Measurements from ENCODE around the gene EGR4.

EGR4 gene

DNA sequence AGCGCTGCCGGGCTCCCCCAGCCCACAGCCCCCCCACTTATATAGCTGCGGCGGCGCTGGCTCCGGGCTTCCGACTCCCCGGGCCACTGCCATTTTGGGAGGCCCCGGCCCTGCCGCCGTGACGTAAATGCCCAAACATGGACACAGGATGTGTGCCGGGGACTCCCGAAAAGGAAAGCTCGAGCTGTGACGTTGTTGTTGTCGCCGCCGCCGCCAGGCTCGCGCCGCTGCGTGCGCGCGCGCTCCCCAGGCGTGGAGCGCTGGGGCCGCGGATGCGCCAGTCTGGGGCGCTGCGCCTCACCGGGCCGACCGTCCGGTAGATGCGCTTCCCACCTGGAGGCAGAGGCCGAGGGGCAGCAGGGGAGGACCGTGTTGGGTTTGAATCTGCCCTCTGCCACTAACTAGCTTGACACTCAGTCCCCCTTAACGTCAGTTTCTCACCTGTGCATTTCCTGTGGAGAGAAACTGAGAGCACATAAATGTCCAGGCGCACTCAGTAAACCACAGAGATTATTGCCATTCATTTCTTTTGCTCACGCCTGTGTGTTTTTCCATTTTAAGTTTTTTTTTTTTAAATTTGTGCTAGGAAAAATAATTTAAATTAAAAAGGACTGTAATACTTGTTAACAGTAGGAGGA, at the start of gene EGR4:
TSS of gene EGR4 (minus strand) at position 15 of the 638 bp plus-strand sequence. CDS start 231 bp downstream, outside the sequence.
- no peak for DNase-seq

DNA sequence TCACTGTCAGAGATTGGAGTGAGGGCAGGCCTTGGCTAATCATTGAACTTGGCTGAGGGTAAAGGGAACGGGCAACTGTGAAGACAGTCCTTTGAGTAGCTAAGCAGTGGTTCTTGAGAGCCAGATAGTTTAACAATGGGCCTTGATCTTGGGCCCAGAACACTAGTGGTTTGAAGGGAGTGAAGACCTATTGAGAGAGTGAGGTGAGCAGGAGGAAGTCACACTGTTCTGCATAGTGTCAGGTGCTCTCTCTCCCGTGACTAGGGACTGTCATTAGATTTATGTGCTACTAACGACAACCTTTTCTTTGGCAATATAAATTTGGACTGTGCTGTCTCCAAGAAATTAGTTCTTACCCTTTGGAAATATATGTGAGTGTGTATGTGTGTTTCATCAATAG, 47.7 kb upstream of the EGR4 start:
- DNase-seq, result no peak

DNA sequence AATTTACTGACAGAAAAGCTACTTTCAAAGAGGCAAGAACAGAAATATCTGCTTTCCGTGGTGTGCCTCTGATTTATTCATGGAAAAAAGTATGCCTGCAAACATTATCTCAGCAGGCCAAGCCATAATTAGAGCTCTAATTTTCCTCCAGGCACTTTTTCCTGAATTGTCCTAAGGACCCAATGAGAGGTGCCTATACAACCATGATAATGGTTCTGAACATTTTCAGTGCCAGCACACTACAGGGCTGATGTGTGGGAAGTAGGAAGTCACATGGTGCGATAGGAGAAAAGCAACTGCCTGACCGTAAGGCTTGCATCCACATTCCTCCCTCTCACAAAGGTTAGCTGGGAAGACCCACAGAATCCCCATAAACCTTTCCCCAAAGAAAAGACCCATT, 45.9 kb upstream of the EGR4 start:
- no peak for DNase-seq

DNA sequence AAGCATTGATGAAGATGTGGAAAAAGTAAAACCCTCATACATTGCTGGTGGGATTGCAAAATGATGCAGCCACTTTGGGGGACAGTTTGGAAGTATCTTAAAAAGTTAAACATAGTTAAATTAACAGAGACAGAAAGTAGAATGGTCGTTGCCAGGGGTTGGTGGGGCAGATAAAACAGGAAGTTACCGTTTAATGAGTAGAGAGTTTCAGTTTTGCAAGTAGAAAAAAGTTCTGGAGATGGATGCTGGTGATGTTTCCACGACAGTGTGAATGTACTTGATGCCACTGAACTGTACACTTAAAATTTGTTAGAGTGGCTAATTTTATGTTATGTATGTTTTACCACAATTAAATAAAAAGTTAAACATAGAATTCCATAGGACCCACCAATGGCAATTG, 44.5 kb upstream of the EGR4 start:
- no peak for DNase-seq

DNA sequence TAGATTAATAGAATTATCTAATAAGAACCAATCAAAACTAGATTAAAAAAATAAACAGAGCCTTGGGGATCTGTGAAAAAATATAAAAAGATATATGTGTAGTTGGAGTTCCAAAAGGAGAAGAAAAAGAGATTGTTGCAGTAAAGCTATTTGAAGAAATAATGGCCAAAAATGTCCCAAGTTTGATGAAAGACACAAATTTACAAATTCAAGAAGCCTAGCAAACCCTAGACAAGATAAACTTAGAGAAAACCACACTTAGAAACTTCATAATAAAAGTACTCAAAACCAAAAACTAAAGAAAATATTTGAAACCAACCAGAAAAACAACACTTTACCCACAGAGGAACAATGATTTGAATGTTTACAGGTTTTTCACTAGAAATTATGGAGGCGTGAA, 41.3 kb upstream of the EGR4 start:
- DNase-seq, result no peak

DNA sequence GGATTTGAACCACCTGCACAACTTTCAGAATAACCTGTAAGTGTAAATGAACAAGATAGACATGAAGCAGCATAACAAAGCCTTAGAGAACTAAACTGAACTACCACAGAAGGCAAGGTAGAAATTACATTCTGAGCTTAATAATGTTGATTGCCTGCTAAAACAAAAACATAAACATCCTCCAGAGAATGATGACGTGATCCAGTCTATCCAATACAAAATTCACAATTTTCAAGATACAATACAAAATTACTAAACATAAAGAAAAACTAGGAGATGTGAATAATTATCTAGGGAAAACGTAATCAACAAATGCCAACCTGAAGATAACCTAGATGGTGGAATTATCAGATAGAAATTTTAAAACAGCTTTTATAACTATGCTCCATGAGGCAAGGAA, 40.7 kb upstream of the EGR4 start:
- no peak for DNase-seq

DNA sequence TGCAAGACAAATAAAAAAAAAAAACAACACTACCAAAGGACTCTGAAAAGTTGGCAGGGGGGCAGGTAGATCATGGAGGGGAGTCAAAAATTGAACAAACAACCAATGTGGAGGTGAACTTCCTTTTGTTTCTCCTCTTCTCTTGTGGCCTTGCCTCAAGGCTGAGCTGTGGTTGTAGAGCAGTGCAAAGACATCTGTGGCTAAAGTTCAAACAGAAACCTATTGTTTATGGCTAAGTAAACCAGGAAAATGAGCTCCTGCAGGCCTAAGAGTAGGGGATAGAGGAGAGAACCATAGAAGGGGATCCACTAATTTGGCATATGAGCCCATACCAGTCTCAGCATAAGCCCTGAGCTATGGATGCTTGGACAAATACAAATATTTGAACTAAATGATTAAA, 40.2 kb upstream of the EGR4 start:
- DNase-seq, result no peak

DNA sequence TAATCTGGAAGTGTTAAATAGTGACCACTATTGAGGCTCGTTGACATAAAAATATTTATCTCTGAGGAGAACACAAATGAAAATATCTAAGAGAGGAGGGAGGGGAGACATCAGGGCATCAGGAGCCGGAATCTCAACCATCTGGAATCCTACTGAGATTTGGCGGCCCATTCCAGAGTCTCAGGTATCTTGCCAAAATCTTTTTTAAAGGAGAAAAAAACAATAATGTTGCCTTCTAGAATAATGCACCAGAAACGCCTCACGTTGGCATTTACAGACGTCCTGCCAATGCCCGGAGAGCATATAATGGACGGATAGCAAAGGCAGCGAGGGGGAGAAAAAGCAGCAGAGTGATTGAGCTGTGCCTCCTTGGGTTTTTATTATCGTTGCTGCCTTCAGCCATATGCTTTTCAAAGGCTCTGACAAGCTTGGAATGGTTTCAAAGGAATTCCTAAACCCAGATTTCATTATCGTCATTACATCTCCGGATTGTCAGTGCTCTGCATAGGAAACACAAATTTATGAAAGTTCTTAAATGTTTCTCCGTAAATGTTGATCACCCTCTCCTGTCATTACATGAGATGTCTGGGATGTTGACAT, 30.9 kb upstream of the EGR4 start:
- no peak for DNase-seq

DNA sequence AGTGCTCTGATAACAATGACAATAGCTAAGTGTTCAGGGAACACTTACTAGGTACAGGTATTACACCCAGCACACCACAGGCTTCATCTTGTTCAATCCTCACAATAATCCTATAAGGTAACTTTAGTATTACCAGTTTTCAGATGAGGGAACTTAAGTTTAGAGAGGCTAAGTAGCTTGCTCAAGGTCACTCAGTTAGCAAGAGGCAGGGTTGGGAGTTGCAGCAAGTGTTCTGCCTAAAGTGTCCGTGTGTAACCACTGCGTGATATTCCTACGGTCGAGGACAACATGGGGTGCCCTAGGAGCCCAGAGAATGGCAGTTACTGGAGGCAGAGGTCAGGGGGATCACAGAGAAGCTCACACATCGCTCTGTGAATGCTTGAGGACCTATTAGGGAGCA, 30.2 kb upstream of the EGR4 start:
- DNase-seq, result no peak

DNA sequence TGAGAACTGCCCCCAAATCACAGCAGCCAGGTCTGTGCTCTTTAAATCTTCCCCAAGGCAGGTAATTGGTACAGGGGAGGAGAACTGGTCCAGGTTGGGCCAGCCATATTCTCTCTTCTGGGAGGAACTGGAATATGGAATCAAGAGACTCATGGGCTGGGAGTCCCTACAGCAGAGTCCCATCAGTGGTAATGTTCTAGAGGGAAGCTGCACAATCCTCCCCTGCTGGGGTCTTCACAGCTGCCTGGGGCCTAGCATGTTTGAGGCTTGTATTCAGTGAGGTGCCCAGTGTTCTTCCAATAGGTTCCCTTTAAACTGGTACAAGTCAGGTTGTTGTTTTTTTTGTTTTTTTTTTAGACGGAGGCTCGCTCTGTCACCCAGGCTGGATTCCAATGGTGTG, 21.1 kb upstream of the EGR4 start:
- DNase-seq, result no peak

DNA sequence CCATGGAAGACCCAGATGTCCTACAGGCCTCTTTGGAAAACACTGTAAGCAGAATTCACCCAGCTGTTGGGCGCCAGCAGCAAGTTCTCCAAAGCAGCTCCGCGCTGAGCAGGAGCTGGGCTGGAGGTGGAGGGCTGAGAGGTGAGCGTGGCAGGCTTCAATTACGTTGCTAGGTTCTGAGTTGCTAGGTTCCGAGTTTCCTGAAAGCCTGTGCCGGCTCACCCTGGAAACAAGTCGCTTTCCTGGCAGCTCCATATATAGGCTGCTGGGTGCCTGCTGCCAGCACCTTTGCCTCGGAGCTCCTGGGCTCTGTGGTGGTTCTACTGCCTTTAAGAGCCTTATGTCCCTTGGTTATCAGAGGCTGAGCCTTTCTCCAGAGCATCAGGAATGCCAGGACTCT, 14.4 kb upstream of the EGR4 start:
- no peak for DNase-seq

DNA sequence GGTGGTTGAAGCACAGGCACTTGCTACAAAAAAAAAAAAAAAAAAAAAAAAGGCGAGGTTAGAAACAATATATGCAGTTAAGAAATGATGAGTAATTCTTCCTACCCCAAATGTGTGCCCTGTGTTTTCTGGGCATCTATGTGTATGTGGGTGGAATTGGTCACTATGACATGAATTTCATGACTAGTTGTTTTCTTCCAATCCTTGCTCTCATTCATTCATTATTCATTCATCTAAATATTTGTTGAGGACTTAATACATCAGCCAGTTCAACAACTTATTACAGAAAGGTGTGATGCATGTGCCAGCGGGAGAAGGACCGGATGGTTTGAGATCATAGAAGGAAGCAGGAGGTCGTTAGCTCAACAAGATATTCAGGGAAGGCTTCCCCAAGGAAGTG, 8.3 kb upstream of the EGR4 start:
- no peak for DNase-seq

DNA sequence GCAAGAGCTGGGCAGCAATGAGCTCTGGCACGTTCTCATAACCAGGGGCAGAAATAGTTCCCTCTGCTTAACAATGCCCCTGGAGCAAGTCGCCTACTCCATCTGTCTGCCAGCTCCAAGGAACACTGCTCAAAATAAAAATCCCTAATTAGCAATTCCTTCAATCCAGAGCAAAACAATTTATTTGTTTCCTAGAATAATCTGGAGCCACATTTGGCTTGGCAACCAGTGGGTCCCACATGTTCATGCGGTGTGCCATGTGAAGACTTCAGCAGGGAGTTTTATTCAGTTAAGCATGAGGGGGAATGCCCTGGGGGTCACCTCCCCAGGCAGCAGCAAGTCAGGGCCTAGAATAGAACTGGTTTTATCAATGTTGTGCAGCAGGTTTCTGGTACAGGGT, 7.6 kb upstream of the EGR4 start:
- DNase-seq, result no peak

DNA sequence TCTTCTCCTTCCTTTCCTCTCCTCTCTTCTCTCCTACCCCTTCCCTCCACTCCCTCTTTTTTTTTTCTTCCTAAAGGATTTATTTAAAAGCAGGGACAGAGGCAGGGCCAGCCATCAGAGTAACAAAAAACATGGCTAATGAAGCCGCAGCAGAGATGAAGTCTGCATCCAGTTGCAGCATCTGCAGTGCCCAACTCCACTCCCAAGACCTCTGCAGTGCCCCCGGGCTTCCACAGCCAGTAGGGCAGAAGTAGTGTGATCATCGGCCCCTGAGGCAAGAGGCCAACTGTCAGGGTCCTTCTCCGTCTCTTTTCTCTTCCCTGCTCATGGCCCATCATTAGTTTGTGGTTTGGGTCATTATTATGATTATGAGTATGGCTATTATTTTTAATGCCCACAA, 4.2 kb upstream of the EGR4 start:
- no peak for DNase-seq

DNA sequence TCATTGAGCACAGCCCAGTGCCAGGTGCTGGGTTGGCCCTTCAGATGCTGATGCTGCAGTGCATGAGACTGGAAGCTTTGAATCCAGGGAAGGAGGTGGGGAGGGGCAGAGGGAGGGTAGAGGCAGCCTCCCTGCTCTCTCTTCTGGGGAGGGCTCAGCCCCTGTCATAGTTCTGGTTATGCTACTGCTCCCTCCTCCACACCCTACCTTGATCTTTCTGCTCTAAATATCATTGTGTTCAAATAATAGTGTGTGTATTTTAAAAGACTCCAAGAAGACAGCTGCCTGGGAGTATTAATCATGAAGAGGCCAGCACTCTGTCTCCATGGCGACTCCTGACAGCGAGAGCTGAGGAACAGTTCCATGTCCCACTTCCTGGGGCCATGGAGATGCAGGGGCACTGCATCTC, 3.8 kb upstream of the EGR4 start:
- DNase-seq, result no peak

DNA sequence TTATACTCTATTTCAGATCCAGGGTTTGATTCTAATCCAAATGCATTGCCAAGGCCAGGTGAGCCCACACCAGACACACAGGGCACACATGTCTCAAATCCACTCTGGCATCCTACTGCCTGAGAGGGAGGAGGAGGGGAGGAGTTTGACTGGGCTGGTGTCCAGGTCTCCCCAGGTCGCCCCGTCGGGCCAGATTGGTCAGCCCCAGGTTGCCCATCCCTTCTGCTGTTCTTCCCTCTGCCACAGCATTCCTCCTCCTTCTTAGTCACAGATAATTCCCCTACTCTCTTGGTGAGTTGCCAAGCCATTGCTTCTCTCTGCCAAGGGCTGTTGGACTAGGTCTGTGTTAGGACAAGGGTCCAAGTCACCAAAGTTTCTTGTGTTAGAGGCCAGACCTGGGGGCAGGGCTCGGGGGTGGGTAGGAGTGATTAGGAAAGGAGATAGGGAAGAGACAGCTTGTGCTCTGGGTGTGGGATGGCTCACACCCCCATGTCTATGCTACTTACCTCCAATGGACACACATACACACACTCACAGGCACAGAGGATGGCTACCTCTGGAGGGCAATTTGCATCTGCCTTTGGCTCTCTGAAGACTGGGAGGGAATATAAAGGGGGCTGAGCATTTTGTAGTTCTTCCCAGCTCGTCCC, 2.5 kb upstream of the EGR4 start:
- DNase-seq, result no peak

DNA sequence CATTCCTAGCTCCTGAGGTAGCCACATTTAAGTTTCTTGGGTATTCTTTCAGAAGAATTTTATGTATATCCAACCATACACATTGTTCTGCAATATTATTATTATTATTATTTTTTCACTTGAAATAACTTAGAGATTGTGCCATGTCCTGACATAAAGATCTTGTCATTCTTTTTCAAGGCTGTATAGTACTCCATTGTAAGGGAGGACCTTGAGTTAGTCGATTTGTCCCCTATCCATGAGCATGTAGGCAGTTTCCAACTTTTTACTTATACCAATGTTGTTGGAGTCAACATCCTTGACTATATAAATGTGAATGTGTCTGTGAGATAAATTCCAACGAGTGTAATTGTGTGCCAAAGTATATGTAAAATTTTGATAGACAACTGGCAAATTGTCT, 891 bp upstream of the EGR4 start:
- DNase-seq, result no peak

DNA sequence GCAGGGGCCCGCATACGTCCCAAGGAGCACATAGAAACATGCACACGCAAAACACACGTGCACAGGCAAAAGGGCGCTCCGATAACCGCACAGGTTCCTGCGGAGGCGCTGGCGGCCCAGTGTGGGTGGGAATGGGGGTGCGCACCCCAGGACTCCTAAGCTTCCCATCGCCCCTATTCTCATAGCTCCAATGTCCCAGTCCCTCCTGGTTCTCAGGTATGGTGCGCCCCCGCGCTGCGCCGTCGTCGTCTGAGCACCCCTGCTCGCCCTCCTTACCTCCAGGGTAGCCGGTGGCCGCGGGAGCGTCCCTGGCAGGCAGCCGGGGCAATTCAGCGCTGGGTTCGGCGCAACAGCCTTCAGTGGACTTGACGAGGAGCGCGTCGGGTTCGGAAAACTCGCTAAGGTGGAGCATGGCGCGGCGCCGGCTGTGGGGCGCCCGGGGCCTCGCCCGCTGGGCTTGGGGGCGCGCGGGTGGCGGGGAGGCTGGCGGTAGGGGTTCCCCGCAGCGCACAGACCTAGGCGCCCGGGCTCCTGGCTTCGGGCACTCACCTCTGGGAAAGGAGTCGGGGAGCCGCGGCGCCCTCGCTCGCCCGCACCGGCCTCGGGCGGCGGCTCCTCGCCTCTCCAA, 328 bp downstream of the EGR4 start:
- no peak for DNase-seq

DNA sequence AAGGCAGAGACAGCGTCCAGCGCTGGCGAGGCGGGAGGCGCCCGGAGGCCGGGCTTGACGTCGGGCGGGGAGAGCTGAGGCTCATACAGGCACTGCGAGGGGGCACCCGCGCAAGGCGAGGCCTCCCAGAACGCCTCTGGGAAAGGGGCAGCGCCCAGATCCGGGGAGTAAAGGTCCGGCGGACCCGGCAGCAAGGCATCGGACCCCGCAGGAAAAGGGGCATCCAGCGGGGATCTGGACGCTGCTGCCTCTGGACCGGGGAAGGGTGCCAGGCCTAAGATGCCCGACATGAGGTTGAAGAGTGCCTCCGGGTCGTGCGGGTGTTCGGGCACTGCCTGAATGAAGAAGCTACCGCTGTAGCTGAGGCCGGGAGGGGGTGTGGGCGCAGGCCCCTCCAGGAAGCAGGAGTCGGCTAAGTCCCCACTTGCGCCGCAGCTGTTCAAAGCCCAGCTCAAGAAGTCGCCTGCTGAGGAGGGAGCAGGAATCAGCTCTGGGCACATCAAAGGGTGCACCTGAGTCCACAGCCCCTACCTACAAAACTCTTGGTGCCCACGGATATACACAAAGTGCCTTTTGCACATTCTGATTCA, 937 bp downstream of the EGR4 start:
- DNase-seq, result no peak

DNA sequence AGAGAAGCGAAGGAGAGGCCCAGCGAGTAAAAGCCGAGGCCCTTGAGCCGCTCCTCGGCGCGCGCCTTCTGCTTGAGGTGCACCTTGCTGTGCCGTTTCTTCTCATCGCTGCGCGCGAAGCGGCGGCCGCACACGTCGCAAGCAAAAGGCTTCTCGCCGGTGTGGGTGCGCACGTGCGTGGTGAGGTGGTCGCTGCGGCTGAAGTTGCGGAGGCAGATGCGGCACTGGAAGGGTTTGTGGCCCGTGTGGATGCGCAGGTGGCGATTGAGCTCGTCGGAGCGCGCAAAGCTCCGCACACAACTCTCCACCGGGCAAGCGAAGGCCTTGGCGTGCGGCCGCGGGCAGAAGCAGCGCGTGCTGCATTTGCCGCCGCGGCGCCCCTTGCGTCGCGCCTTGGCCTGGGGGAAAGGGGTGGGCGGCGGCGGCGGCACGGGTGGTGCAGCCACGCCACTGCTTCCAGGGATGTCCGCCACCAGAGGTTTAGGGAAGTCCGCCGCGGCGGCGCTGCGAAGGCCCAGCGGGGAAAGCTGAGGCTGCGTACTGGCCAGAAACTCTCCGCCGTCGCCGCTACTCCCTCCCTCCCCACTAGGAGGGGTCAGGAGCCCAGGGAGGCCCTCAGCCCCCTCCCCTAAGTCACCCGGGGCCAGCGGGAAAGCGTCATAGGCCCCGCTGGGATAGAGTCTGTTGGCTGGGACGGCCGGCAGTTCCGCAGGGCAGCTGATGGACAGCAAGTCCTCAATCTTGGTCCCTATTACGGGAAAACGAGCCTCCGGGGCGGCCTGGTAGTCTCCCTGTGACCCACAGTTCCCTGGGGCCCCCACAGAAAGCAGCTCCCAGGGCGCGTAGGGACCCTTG, 1.7 kb downstream of the EGR4 start:
- DNase-seq, result no peak

DNA sequence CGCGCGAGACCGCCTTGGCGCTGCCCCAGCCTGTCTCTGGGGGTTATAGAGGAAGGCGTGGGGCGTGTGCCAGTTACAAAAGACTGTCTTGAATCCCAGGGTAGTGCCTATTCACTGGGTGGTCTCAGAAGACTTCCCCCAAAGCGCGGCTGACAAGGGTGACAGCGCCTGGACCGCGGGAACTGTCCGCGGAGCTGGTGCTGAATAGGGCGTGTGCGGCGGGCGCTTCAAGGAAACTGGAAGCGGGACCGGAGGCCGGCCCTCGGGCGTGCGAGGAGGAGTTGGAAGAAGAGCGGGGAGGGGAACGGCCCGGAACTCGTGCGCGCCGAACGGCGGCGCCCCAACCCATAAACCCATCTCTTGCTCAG, 2.3 kb downstream of the EGR4 start:
- peak; percentile 19 for DNase-seq

DNA sequence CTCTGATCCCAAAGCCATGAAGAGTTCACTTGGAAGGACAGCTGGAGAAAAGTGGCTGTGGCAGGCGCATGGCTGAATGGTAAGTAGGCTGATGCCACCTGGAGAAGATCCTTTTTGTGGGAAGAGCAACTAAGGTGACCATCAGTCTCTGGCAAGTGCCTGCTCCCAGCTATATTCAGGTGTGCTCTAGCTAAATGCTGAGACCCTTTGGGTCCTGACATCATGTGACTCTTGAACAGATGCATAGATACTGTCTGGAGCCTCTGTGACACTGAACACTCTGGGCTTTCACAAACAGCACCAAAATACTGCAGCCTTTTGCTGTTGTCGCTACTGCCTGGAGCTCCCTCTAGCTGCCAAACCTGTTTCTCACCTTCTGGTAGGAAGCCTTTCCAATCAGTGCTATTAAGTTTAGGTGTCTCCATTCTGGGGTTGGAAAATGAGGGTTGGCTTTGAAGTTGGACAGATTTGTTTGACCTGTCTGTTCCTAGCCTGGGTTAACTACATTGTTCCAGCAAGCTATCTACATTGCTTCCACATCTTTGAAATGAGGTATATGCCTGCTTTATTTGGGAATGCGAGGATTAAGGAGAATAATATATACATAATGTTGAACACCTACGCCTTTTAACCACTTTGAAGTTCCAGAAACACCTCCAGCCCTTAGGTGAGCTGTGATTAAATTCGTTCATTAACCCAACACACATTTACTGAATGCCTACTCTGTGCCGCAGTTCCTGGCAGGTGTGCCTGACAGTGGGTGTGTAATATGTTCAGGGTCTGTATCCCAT, 3.1 kb downstream of the EGR4 start:
- DNase-seq, result no peak

Measured in NCI-H1048 (cell line).